GM12874 (cell line): ENCODE measurements around the gene CATSPER1.

Source experiments
- CTCF ChIP-seq: IDR thresholded peaks from 2 replicates; pipeline ENCODE4 v1.5.1; 2011; ENCODE audit warnings: low read depth, mild to moderate bottlenecking, control low read depth, low read length, moderate library complexity; ENCODE audit not compliant: insufficient read depth

Gene CATSPER1

GRCh38 chr11:65987336-65987735, 38.9 kb downstream of the CATSPER1 start:
- no peak for TF ChIP-seq CTCF

- TF ChIP-seq CTCF: no peak
Measured at GRCh38 chr11:65983589-65983987, 42.7 kb downstream of the CATSPER1 start.

GRCh38 chr11:65982824-65983588, 43.3 kb downstream of the CATSPER1 start:
- no peak for TF ChIP-seq CTCF

- no peak for TF ChIP-seq CTCF
Measured at GRCh38 chr11:65981972-65982823, 44.1 kb downstream of the CATSPER1 start.

GRCh38 chr11:65981101-65981740, 45.1 kb downstream of the CATSPER1 start:
- TF ChIP-seq CTCF: no peak

- no peak for TF ChIP-seq CTCF
Measured at GRCh38 chr11:65979261-65979759, 47.0 kb downstream of the CATSPER1 start.

GRCh38 chr11:65978391-65979238, 47.7 kb downstream of the CATSPER1 start:
- TF ChIP-seq CTCF: no peak
